ENCODE data around the gene ACTA2.

Gene ACTA2

GRCh38 chr10:88923520-88923919 is 29.1 kb downstream of the ACTA2 start:
- H3K4me3 ChIP-seq (ENCODE audit: low read depth, low read length), result no peak overlapping the region
- no peak for TF ChIP-seq CTCF (IDR thresholded peaks at IDR 0.05; ENCODE audit: borderline replicate concordance, insufficient read depth, low read depth, low read length)

- H3K4me3 ChIP-seq (ENCODE audit: low read depth, low read length), result no peak overlapping the region
- no peak for TF ChIP-seq CTCF (IDR thresholded peaks at IDR 0.05; ENCODE audit: borderline replicate concordance, insufficient read depth, low read depth, low read length)
Observed at GRCh38 chr10:88922041-88922440, 30.5 kb downstream of the ACTA2 start.

GRCh38 chr10:88920986-88921593 is 31.5 kb downstream of the ACTA2 start:
- no peak for TF ChIP-seq CTCF (IDR thresholded peaks at IDR 0.05; ENCODE audit: borderline replicate concordance, insufficient read depth, low read depth, low read length)
- H3K4me3 ChIP-seq (ENCODE audit: low read depth, low read length), result no peak overlapping the region

GRCh38 chr10:88920198-88920597 is 32.4 kb downstream of the ACTA2 start:
- no peak overlapping the region for H3K4me3 ChIP-seq (ENCODE audit: low read depth, low read length)
- TF ChIP-seq CTCF (IDR thresholded peaks at IDR 0.05; ENCODE audit: borderline replicate concordance, insufficient read depth, low read depth, low read length), result no peak

- H3K4me3 ChIP-seq (ENCODE audit: low read depth, low read length), result no peak overlapping the region
- TF ChIP-seq CTCF (IDR thresholded peaks at IDR 0.05; ENCODE audit: borderline replicate concordance, insufficient read depth, low read depth, low read length), result no peak
Observed at GRCh38 chr10:88919041-88919440, 33.5 kb downstream of the ACTA2 start.

GRCh38 chr10:88918191-88918905 is 34.2 kb downstream of the ACTA2 start:
- H3K4me3 ChIP-seq (ENCODE audit: low read depth, low read length), result no peak overlapping the region
- no peak for TF ChIP-seq CTCF (IDR thresholded peaks at IDR 0.05; ENCODE audit: borderline replicate concordance, insufficient read depth, low read depth, low read length)

- TF ChIP-seq CTCF (IDR thresholded peaks at IDR 0.05; ENCODE audit: borderline replicate concordance, insufficient read depth, low read depth, low read length), result no peak
- H3K4me3 ChIP-seq (ENCODE audit: low read depth, low read length), result no peak overlapping the region
Observed at GRCh38 chr10:88916986-88917385, 35.6 kb downstream of the ACTA2 start.
